Caco-2 (cell line): ENCODE measurements around the gene SLC38A10. TPM values are rescaled to one million over a fixed set of nuclear protein-coding genes. Genes with fewer than 3 reads are reported as not detected.

Experiments used
- BruUV-seq: library from RNA; stranded (reverse); fragments of 400-500 nt; replicated peaks from 2 replicates; lab custom pipeline; 2021; lab: Mats Ljungman, UMichigan
- CTCF ChIA-PET: fragments of 300-600 bp; sonication (Branson Sonifier 250); formaldehyde crosslinking; loops from one replicate; lab custom pipeline; 2022; ENCODE audit warnings: antibody characterized with exemption; lab: Charles Lee
- POLR2A ChIA-PET: fragments of 300-600 bp; sonication (Branson Sonifier 250); formaldehyde crosslinking; loops from one replicate; lab custom pipeline; 2022; ENCODE audit warnings: antibody characterized with exemption; lab: Charles Lee
- DNase-seq, 2 experiments: peaks; one replicate each; pipeline versions ENCODE4 v3.0.0 to v3.0.0-alpha.2; 2020 to 2022
- H3K27me3 ChIP-seq: replicated peaks from 2 replicates; pipeline ENCODE4 v1.6.0; 2011; ENCODE audit warnings: low read length; ENCODE audit not compliant: control insufficient read depth, insufficient read depth
- H3K36me3 ChIP-seq: 2 replicates; pipeline ENCODE4 v1.5.1; 2011; ENCODE audit warnings: low read length; ENCODE audit not compliant: control insufficient read depth, insufficient read depth
- H3K4me1 ChIP-seq: fragments of 250-450 bp; sonication (Bioruptor Pico); 2 replicates; pipeline ENCODE4 v1.5.1; 2020; ENCODE audit warnings: mild to moderate bottlenecking
- H3K4me3 ChIP-seq: 2 replicates; pipeline ENCODE4 v1.5.1; 2011; ENCODE audit warnings: low read depth, mild to moderate bottlenecking, control low read depth, low read length
- H3K9me3 ChIP-seq: fragments of 250-450 bp; sonication (Bioruptor Pico); 2 replicates; pipeline ENCODE4 v1.5.1; 2020; ENCODE audit warnings: mild to moderate bottlenecking, moderate library complexity
- H3K27ac Mint-ChIP-seq: one replicate; pipeline ENCODE4 v1.8.0; 2022; ENCODE audit warnings: mixed read lengths; ENCODE audit not compliant: unreplicated experiment
- H3K27me3 Mint-ChIP-seq: one replicate; pipeline ENCODE4 v1.8.0; 2022; ENCODE audit warnings: mixed read lengths; ENCODE audit not compliant: insufficient read depth, unreplicated experiment
- H3K36me3 Mint-ChIP-seq: one replicate; pipeline ENCODE4 v1.8.0; 2022; ENCODE audit warnings: mild to moderate bottlenecking, mixed read lengths; ENCODE audit not compliant: insufficient read depth, unreplicated experiment
- H3K4me1 Mint-ChIP-seq: one replicate; pipeline ENCODE4 v1.8.0; 2022; ENCODE audit warnings: low read depth, mixed read lengths; ENCODE audit not compliant: unreplicated experiment
- H3K4me3 Mint-ChIP-seq: one replicate; pipeline ENCODE4 v1.8.0; 2022; ENCODE audit warnings: mild to moderate bottlenecking, moderate library complexity, mixed read lengths; ENCODE audit not compliant: unreplicated experiment
- H3K9me3 Mint-ChIP-seq: one replicate; pipeline ENCODE4 v1.8.0; 2022; ENCODE audit warnings: mixed read lengths; ENCODE audit not compliant: unreplicated experiment
- CTCF ChIP-seq, 2 experiments: fragments of 200-600 bp in 1 of 2; IDR thresholded peaks; 1 replicate in 1 of 2; 2 replicates in 1 of 2; pipeline versions ENCODE4 v1.5.1 to v1.8.0; 2011 to 2022; ENCODE audit warnings: antibody characterized with exemption in 1 of 2, control low read depth in 1 of 2, inconsistent platforms in 1 of 2, low read depth in 1 of 2, low read length in 1 of 2, mild to moderate bottlenecking in 1 of 2, moderate library complexity in 1 of 2; ENCODE audit not compliant: insufficient read depth in 1 of 2, severe bottlenecking in 1 of 2, unreplicated experiment in 1 of 2
- intact Hi-C: fragments of 100-400 bp; cut with micrococcal nuclease; formaldehyde crosslinking; loops from one replicate; pipeline ENCODE4 v1.10.0; 2022; ENCODE audit not compliant: unreplicated experiment
- total RNA-seq: library from RNA; stranded (reverse); gene quantifications from 2 replicates; pipeline ENCODE4 v1.2.3, GENCODE V29; 2022

The SLC38A10 gene
- total RNA-seq, 1 experiment from 2014 or later = 137 TPM

GRCh38 chr17:81234506-81234855 lies 60.6 kb downstream of the SLC38A10 start:
- ChIA-PET CTCF (interaction anchor here (0.7 to 1.2 kb wide), 2 partner anchors 12 to 92 kb away, joined by 3 to 4 read pairs; partner anchors contain the start of gene CEP131), POLR2A (interaction anchor here (0.6 to 1.3 kb wide), 3 partner anchors 8 to 398 kb away, joined by 3 to 8 read pairs (median 5); partner anchors contain the start of gene CEP131)
- H3K36me3 ChIP-seq = peaks cover 5% of the 10 kb centered on the region
- Mint-ChIP-seq H3K27me3 (no peaks in the 10 kb centered on the region), H3K4me3 (peak overlapping the region; percentile 17), H3K4me1 (peaks cover 13% of the 10 kb centered on the region), H3K9me3 (no peaks in the 10 kb centered on the region), H3K36me3 (peaks cover 36% of the 10 kb centered on the region), H3K27ac (peak overlapping the region; percentile 5)
- no peak overlapping the region for H3K4me3 ChIP-seq
- BruUV-seq = no TSS peak
- H3K9me3 ChIP-seq = no peaks in the 10 kb centered on the region
- no peaks in the 10 kb centered on the region for H3K27me3 ChIP-seq
- peaks cover 31% of the 10 kb centered on the region for H3K4me1 ChIP-seq
- no peak for DNase-seq
- TF ChIP-seq CTCF (IDR thresholded peaks at IDR 0.05; ENCODE audit: insufficient read depth in 1 of 2, low read depth in 1 of 2, low read length in 1 of 2, severe bottlenecking in 1 of 2, unreplicated experiment in 1 of 2) = no peak
- intact Hi-C loops = no loop called here

GRCh38 chr17:81233811-81234505 lies 61.1 kb downstream of the SLC38A10 start:
- TF ChIP-seq CTCF (IDR thresholded peaks at IDR 0.05; ENCODE audit: insufficient read depth in 1 of 2, low read depth in 1 of 2, low read length in 1 of 2, severe bottlenecking in 1 of 2, unreplicated experiment in 1 of 2) = no peak
- no peaks in the 10 kb centered on the region for H3K9me3 Mint-ChIP-seq
- intact Hi-C loops = no loop called here
- peaks cover 32% of the 10 kb centered on the region for H3K36me3 Mint-ChIP-seq
- CTCF ChIA-PET = interaction anchor here (0.8 kb wide), 1 partner anchor 11 kb away, joined by 3 read pairs; the partner anchor contains the start of gene CEP131
- Histone ChIP-seq H3K4me3 (no peak overlapping the region), H3K36me3 (peaks cover 5% of the 10 kb centered on the region), H3K27me3 (no peaks in the 10 kb centered on the region), H3K9me3 (no peaks in the 10 kb centered on the region), H3K4me1 (peaks cover 31% of the 10 kb centered on the region)
- BruUV-seq = no TSS peak
- no peaks in the 10 kb centered on the region for H3K27me3 Mint-ChIP-seq
- peak overlapping the region; percentile 5 for H3K27ac Mint-ChIP-seq
- POLR2A ChIA-PET = no interaction called here
- peak overlapping the region; percentile 17 for H3K4me3 Mint-ChIP-seq
- H3K4me1 Mint-ChIP-seq = peaks cover 13% of the 10 kb centered on the region
- no peak for DNase-seq

GRCh38 chr17:81233316-81233715 lies 61.8 kb downstream of the SLC38A10 start:
- Mint-ChIP-seq H3K27me3 (no peaks in the 10 kb centered on the region), H3K27ac (no peak overlapping the region), H3K4me3 (no peak overlapping the region), H3K4me1 (peaks cover 13% of the 10 kb centered on the region), H3K36me3 (peaks cover 30% of the 10 kb centered on the region), H3K9me3 (no peaks in the 10 kb centered on the region)
- Histone ChIP-seq H3K4me1 (peaks cover 31% of the 10 kb centered on the region), H3K9me3 (no peaks in the 10 kb centered on the region), H3K36me3 (peaks cover 5% of the 10 kb centered on the region), H3K27me3 (no peaks in the 10 kb centered on the region), H3K4me3 (no peak overlapping the region)
- TF ChIP-seq CTCF (IDR thresholded peaks at IDR 0.05; ENCODE audit: insufficient read depth in 1 of 2, low read depth in 1 of 2, low read length in 1 of 2, severe bottlenecking in 1 of 2, unreplicated experiment in 1 of 2) = no peak
- ChIA-PET CTCF (no interaction called here), POLR2A (no interaction called here)
- BruUV-seq = no TSS peak
- intact Hi-C loops = no loop called here
- DNase-seq = no peak
